SKM-1 (cell line): ENCODE measurements around the gene ROR2.

ENCODE experiments used
- DNase-seq: peaks from one replicate; lab custom pipeline; 2025; ENCODE audit not compliant: unreplicated experiment; lab: John Stamatoyannopoulos, UW

ROR2 gene

DNA sequence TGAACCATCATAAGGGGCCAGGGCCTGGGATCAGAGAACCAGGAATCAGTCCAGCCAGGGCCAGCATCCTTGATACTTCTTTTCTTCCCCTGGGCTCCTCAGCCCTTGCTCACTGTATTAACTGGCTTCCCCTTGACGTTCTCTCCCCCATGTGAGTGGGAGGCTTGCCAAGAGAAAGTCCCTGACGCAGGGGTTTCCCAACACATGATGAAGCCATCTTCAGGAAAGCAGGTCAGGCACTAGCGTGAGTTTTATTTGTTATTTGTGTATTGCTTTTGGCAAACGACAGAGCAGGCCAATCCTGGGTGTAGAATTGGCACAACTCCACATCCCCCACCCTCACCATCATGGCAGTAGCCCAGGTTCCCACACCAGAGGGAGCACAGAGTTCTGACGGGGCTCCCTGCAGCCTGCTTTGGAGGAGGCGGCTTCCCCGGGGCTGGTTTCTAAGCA is 360.9 kb downstream of the ROR2 start:
- DNase-seq, result no peak

DNA sequence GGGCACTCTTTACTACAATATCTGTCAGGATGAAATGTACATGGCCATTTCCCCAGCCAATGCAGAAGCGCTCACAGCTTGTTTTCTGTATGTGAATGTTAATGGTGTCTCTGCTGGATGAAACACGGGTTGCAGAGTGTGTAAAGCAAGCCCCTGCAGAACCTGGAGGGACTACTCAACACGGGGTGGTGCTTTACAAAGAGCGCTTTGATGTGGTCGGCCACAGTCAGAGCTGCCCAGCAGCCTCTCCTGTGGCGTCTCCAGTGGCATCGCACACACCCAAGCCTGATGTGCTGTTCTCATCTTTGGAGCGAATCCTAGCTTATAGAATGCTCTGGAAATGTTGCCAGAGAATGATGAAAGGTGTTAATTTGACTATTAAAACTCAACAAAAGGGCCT is 363.7 kb downstream of the ROR2 start:
- DNase-seq, result no peak

GRCh38 chr9:91583966-91584365 is 366.1 kb downstream of the ROR2 start:
- no peak for DNase-seq

GRCh38 chr9:91583161-91583875 is 366.7 kb downstream of the ROR2 start:
- no peak for DNase-seq

DNA sequence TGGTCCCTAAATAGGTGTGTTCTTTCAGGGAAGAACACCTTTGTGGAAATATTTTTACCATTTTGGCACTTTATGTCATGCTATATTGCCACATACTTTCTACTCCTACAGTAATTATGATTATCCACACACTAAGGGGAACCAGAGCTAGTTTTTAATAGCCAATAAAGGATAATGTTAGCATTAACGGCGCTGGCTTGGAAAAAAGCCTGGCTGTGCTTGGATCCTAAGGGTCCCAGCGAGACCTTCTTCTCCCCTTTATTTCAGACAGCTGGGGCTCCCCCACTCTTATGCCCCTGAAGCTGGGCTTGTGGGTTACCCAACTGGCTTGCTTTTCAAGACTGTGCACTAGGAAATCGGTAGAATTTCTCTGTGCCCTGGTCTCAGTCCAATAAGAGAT is 367.8 kb downstream of the ROR2 start:
- no peak for DNase-seq

DNA sequence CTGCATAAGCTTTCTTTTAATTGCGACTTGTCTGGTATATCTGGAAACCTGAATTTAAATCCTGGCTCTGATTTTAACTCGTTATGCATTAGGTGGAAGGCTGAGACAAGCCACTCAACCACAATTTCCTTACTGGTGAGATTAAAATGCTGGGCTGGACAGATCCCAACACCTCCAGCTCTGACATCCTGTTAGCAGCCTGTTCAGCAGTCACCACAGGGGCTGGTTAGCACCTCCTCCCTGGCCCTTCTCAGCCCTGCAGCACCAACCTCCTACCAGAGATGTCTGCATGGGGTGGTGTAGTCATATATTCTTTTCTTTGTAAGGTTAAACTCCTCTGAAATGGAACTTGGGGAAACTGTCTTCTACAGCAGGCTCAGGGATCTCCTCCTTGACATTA is 369.9 kb downstream of the ROR2 start:
- no peak for DNase-seq

DNA sequence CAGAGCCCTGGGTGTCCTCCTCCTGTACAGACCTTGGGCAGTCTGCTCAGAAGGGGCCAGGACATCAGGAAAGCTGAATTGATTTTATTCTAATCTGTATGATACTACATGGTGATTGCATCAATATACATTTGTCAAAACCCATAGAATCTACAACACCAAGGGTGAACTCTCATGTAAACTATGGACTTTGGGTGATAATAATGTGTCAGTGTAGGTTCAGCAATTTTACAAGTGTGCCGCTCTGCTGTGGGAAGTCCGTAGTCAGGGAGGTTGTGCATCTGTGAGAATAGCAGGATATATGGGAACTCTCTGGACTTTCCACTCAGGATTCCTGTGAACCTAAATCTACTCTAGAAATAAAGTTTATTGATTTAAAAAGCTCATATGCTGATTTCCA is 371.1 kb downstream of the ROR2 start:
- DNase-seq, result no peak

- DNase-seq, result no peak
These were observed 372.4 kb downstream of the ROR2 start for GRCh38 chr9:91577633-91578061.

- DNase-seq, result no peak
These were observed 377.2 kb downstream of the ROR2 start for GRCh38 chr9:91572811-91573210.

DNA sequence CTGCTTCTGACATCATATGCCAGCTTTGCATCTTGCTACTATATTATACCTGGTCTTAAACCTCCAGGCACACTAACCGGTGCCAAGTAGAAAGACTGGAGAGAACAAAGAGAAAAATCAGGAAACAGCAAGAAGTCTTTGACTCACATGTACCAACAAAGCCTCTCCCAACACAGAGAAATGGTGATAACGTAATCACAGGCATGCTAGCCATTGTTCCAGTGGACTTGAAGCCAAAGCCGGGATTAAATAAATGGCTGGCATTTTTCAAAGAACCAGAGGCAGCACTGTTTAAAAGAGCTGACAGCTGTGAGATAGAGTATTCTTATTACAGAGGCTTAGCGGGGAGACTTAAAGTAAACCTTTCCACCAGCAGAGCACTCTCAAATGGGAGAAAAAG is 378.0 kb downstream of the ROR2 start:
- DNase-seq, result no peak

DNA sequence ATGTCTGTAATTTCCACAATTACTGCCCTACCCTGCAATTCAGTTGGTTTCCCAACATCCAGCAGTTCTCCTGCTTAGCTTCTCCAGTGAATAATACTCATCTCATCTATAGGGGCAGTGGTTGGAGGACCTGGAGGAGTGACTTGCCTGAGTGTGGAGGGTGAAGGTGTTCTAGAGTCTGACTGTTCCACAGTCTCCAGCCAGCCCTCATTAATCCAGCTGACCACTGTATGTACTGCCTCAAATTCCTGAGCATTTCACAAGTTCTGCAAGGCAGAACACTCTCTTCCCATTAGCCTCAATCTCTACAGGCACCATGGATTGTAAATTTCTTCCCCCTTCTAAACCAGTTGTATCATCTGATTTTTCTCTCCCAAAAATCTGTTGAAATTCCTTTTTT is 379.0 kb downstream of the ROR2 start:
- DNase-seq, result no peak

GRCh38 chr9:91567642-91568274 is 382.3 kb downstream of the ROR2 start:
- DNase-seq, result no peak

- DNase-seq, result no peak
These were observed 385.9 kb downstream of the ROR2 start for GRCh38 chr9:91564081-91564670.

DNA sequence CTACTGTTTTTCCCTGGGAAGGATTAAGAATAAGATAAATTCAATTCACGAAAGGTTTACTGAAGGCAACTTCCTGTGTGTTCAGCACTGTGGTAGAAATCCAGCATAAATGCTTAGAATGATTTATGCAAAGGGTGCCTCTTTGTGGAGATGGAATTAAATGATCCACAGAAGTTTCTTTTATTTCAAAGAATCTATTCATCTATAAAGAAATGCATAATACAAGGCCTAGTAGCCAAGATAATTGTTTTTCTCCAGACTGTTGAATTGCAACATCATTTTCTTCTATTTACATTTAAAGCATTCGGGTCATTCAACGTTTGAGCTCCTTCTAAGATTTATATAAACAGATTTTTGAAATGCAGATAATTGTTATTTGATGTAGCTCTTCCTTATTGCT is 387.6 kb downstream of the ROR2 start:
- DNase-seq, result no peak

- no peak for DNase-seq
These were observed 389.7 kb downstream of the ROR2 start for GRCh38 chr9:91560301-91560700.

GRCh38 chr9:91558879-91559278 is 391.1 kb downstream of the ROR2 start:
- no peak for DNase-seq

DNA sequence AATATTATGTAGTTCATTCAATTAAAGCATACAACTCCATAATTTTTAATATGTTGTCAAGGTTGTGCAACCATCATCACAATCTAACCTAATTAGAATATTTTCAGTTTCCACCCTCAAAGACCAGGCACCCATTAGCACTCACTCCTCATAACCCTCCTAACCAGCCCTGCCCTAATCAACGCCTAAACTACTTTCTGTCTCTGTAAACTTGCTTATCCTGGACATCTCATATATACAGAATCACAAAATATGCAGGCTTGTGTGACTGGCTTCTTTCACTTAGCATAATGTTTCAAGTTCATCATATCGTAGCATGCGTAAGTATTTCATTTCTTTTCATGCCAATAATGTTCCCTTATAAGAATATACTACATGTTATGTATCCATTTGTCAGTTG is 391.6 kb downstream of the ROR2 start:
- no peak for DNase-seq

GRCh38 chr9:91557327-91557726 is 392.7 kb downstream of the ROR2 start:
- no peak for DNase-seq

GRCh38 chr9:91555132-91555531 is 394.9 kb downstream of the ROR2 start:
- DNase-seq, result no peak

- DNase-seq, result no peak
These were observed 400.9 kb downstream of the ROR2 start for GRCh38 chr9:91549177-91549576.

- DNase-seq, result no peak
These were observed 402.9 kb downstream of the ROR2 start for GRCh38 chr9:91547081-91547480.

DNA sequence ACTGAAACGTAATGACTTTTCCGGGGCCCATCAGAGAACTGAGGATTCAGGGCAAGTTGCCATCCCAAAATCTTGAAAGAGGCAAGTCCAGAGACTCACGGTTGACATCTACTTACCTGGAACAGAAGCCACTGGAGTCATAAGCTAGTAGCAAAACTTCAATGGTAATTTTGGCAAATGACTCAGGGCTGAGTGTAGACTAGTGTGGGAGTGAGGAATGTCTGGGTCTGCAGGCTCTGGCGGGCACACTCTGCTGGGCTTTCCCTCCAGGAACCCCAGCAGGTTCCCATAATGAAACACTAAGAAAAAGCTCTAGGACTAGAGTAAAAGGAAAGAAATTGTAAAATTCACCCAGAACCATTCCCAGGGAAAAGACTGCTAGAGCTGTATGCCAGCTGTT is 403.5 kb downstream of the ROR2 start:
- DNase-seq, result no peak
